Progenitor cell of endocrine pancreas (in vitro differentiated cells): ENCODE measurements around the gene CLEC10A. TPM values are rescaled to one million over a fixed set of nuclear protein-coding genes. Genes with fewer than 3 reads are reported as not detected.

Experiments
- DNase-seq: peaks from one replicate; pipeline ENCODE4 v3.0.0; 2021; ENCODE audit warnings: low spot score; ENCODE audit not compliant: unreplicated experiment
- H3K27ac Mint-ChIP-seq: 2 replicates; pipeline ENCODE4 v1.8.0; 2021; ENCODE audit warnings: mild to moderate bottlenecking, moderate library complexity, mixed read lengths
- H3K27me3 Mint-ChIP-seq: 2 replicates; pipeline ENCODE4 v1.8.0; 2021; ENCODE audit warnings: mixed read lengths
- H3K36me3 Mint-ChIP-seq: 2 replicates; pipeline ENCODE4 v1.8.0; 2022; ENCODE audit warnings: mixed read lengths; ENCODE audit not compliant: insufficient read depth
- H3K4me1 Mint-ChIP-seq: 2 replicates; pipeline ENCODE4 v1.8.0; 2021; ENCODE audit warnings: low read depth, mixed read lengths
- H3K4me3 Mint-ChIP-seq: 2 replicates; pipeline ENCODE4 v1.8.0; 2021; ENCODE audit warnings: low read depth, mild to moderate bottlenecking, moderate library complexity, mixed read lengths
- H3K9me3 Mint-ChIP-seq: 2 replicates; pipeline ENCODE4 v1.8.0; 2021; ENCODE audit warnings: low read depth, mixed read lengths
- total RNA-seq: library from RNA; stranded (reverse); gene quantifications from 2 replicates; pipeline ENCODE4 v1.2.1, GENCODE V29; 2021
- TF ChIP-seq, protein P1 (sequence below): fragments of 200-600 bp; sonication (generic); IDR thresholded peaks from one replicate; pipeline ENCODE4 v1.5.0; 2021; ENCODE audit warnings: antibody characterized with exemption, mild to moderate bottlenecking; ENCODE audit not compliant: unreplicated experiment

CLEC10A gene
- total RNA-seq, 1 donor from 2014 or later: not detected

DNA sequence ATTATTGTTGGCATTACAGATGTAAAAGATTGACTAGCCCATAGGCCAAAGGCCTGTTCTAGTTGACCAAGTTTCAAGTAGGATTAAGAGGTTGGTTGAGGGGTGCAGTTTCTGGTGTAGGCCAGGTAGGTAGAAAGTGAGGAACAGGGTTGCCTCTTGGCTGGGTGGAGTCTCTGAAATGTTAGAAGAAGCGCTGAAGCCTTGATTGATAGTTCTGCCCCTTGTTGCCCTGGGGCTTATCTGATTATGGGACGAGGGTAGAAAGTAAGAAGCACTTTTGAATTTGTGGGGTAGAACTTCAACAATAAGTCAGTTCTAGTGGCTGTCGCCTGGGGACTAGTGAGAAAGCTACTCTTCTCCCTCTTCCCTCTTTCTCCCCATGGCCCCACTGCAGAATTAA, 51.0 kb downstream of the CLEC10A start:
- no peak for DNase-seq
- Mint-ChIP-seq H3K9me3 (no peaks in the 10 kb centered on the region), H3K4me3 (no peak overlapping the region), H3K27ac (no peak overlapping the region), H3K36me3 (no peaks in the 10 kb centered on the region), H3K27me3 (peaks cover 46% of the 10 kb centered on the region), H3K4me1 (no peaks in the 10 kb centered on the region)
- TF ChIP-seq, protein P1, sequence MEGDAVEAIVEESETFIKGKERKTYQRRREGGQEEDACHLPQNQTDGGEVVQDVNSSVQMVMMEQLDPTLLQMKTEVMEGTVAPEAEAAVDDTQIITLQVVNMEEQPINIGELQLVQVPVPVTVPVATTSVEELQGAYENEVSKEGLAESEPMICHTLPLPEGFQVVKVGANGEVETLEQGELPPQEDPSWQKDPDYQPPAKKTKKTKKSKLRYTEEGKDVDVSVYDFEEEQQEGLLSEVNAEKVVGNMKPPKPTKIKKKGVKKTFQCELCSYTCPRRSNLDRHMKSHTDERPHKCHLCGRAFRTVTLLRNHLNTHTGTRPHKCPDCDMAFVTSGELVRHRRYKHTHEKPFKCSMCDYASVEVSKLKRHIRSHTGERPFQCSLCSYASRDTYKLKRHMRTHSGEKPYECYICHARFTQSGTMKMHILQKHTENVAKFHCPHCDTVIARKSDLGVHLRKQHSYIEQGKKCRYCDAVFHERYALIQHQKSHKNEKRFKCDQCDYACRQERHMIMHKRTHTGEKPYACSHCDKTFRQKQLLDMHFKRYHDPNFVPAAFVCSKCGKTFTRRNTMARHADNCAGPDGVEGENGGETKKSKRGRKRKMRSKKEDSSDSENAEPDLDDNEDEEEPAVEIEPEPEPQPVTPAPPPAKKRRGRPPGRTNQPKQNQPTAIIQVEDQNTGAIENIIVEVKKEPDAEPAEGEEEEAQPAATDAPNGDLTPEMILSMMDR: no peak

GRCh38 chr17:7027335-7027734, 52.7 kb downstream of the CLEC10A start:
- Mint-ChIP-seq H3K4me1 (no peaks in the 10 kb centered on the region), H3K27me3 (peaks cover 61% of the 10 kb centered on the region), H3K9me3 (no peaks in the 10 kb centered on the region), H3K27ac (no peak overlapping the region), H3K36me3 (no peaks in the 10 kb centered on the region), H3K4me3 (no peak overlapping the region)
- TF ChIP-seq, protein P1: no peak
- DNase-seq: no peak

DNA sequence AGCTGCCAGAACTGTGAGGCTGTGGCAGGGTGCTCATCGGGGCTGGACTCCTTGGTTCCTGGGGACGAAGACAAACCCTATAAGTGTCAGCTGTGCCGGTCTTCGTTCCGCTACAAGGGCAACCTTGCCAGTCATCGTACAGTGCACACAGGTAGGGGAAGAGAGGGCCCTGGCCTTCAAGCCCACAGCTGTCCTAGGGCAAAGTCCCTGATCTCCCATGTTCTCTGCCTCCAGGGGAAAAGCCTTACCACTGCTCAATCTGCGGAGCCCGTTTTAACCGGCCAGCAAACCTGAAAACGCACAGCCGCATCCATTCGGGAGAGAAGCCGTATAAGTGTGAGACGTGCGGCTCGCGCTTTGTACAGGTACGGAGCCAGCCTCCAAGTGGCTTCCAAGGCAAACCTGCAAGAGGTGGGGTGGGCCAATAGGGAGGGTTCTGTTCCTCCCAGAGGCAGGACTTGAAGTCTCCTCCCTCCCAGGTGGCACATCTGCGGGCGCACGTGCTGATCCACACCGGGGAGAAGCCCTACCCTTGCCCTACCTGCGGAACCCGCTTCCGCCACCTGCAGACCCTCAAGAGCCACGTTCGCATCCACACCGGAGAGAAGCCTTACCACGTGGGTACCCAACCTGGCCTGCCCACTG, 53.5 kb downstream of the CLEC10A start:
- H3K9me3 Mint-ChIP-seq: no peaks in the 10 kb centered on the region
- no peak for DNase-seq
- H3K27ac Mint-ChIP-seq: no peak overlapping the region
- H3K36me3 Mint-ChIP-seq: no peaks in the 10 kb centered on the region
- TF ChIP-seq, protein P1: no peak
- peaks cover 66% of the 10 kb centered on the region for H3K27me3 Mint-ChIP-seq
- H3K4me3 Mint-ChIP-seq: no peak overlapping the region
- no peaks in the 10 kb centered on the region for H3K4me1 Mint-ChIP-seq

- H3K4me1 Mint-ChIP-seq: no peaks in the 10 kb centered on the region
- H3K36me3 Mint-ChIP-seq: no peaks in the 10 kb centered on the region
- TF ChIP-seq, protein P1: no peak
- no peak for DNase-seq
- peaks cover 76% of the 10 kb centered on the region for H3K27me3 Mint-ChIP-seq
- H3K4me3 Mint-ChIP-seq: no peak overlapping the region
- H3K27ac Mint-ChIP-seq: no peak overlapping the region
- H3K9me3 Mint-ChIP-seq: no peaks in the 10 kb centered on the region
Observed at GRCh38 chr17:7025245-7025644, 54.8 kb downstream of the CLEC10A start.

Other genes with a start within 250 kb of the CLEC10A start
- gene TEKT1, start 248.5 kb downstream of the CLEC10A start, total RNA-seq: not detected in 2 replicates
- not detected in 2 replicates for gene ALOX12, start 84.2 kb downstream of the CLEC10A start, total RNA-seq
- 168 and 178 TPM in 2 replicates for gene RNASEK, start 67.6 kb downstream of the CLEC10A start, total RNA-seq
- gene BCL6B, start 57.2 kb downstream of the CLEC10A start, total RNA-seq: 0.09 TPM in 1 of 2 replicates, not detected in the other
- gene SLC16A13, start 44.2 kb downstream of the CLEC10A start, total RNA-seq: 19.6 and 20.3 TPM in 2 replicates
- 0.84 and 1.4 TPM in 2 replicates for gene SLC16A11, start 36.2 kb downstream of the CLEC10A start, total RNA-seq
- 2.7 and 3.0 TPM in 2 replicates for gene ASGR2, start 34.6 kb upstream of the CLEC10A start, total RNA-seq
- gene ASGR1, start 99.1 kb upstream of the CLEC10A start, total RNA-seq: 10.6 and 11.1 TPM in 2 replicates
- 46.3 and 48.6 TPM in 2 replicates for gene DLG4, start 139.6 kb upstream of the CLEC10A start, total RNA-seq
- gene ACADVL, start 139.7 kb upstream of the CLEC10A start, total RNA-seq: 653 and 693 TPM in 2 replicates
- 104 TPM in 2 replicates for gene DVL2, start 154.3 kb upstream of the CLEC10A start, total RNA-seq
- gene PHF23, start 159.2 kb upstream of the CLEC10A start, total RNA-seq: 66.9 and 73.7 TPM in 2 replicates
- gene GABARAP, start 162.2 kb upstream of the CLEC10A start, total RNA-seq: 447 and 466 TPM in 2 replicates
- 134 and 137 TPM in 2 replicates for gene CTDNEP1, start 171.5 kb upstream of the CLEC10A start, total RNA-seq
- 42.3 and 45.0 TPM in 2 replicates for gene ELP5, start 172.0 kb upstream of the CLEC10A start, total RNA-seq
- gene CLDN7, start 182.2 kb upstream of the CLEC10A start, total RNA-seq: 137 and 147 TPM in 2 replicates
- gene SLC2A4, start 201.5 kb upstream of the CLEC10A start, total RNA-seq: 1.5 and 2.0 TPM in 2 replicates
- gene YBX2, start 214.4 kb upstream of the CLEC10A start, total RNA-seq: 2.7 and 4.3 TPM in 2 replicates
- gene EIF5A, start 227.4 kb upstream of the CLEC10A start, total RNA-seq: 323 and 338 TPM in 2 replicates
- 77.1 and 81.1 TPM in 2 replicates for gene GPS2, start 235.1 kb upstream of the CLEC10A start, total RNA-seq
- 75.2 TPM in 2 replicates for gene NEURL4, start 249.1 kb upstream of the CLEC10A start, total RNA-seq